Fibroblast of pulmonary artery (primary cell): ENCODE measurements around the gene ECPAS.
A peak's percentile ranks its signal among the peaks of the same experiment; 100 is the strongest.

Experiments
- DNase-seq: peaks from one replicate; pipeline ENCODE4 v3.0.0-alpha.2; 2010; ENCODE audit warnings: low read depth
- H3K4me3 ChIP-seq: replicated peaks from 2 replicates; pipeline ENCODE4 v1.5.1; 2011; ENCODE audit warnings: low read depth, mild to moderate bottlenecking, control low read depth, low read length, moderate library complexity
- CTCF ChIP-seq: IDR thresholded peaks from 2 replicates; pipeline ENCODE4 v1.5.1; 2011; ENCODE audit warnings: mild to moderate bottlenecking, control low read depth, low read length, inconsistent platforms; ENCODE audit errors: missing control alignments

ECPAS gene

GRCh38 chr9:111427186-111427585 lies 57.0 kb downstream of the ECPAS start:
- peak; percentile 49 for DNase-seq
- no peak overlapping the region for H3K4me3 ChIP-seq
- no peak for TF ChIP-seq CTCF

- no peak for DNase-seq
- H3K4me3 ChIP-seq = no peak overlapping the region
- no peak for TF ChIP-seq CTCF
Measured at GRCh38 chr9:111423389-111423788, 60.8 kb downstream of the ECPAS start.

- no peak for DNase-seq
- no peak for TF ChIP-seq CTCF
- H3K4me3 ChIP-seq = no peak overlapping the region
Measured at GRCh38 chr9:111414406-111414805, 69.8 kb downstream of the ECPAS start.

GRCh38 chr9:111413996-111414395 lies 70.2 kb downstream of the ECPAS start:
- DNase-seq = no peak
- TF ChIP-seq CTCF = no peak
- no peak overlapping the region for H3K4me3 ChIP-seq

GRCh38 chr9:111412280-111412679 lies 71.9 kb downstream of the ECPAS start:
- no peak for TF ChIP-seq CTCF
- DNase-seq = peak; percentile 5
- no peak overlapping the region for H3K4me3 ChIP-seq

- DNase-seq = no peak
- no peak for TF ChIP-seq CTCF
- H3K4me3 ChIP-seq = no peak overlapping the region
Measured at GRCh38 chr9:111411266-111411665, 72.9 kb downstream of the ECPAS start.

- no peak for DNase-seq
- H3K4me3 ChIP-seq = no peak overlapping the region
- TF ChIP-seq CTCF = no peak
Measured at GRCh38 chr9:111407813-111408212, 76.4 kb downstream of the ECPAS start.
